Hepatocyte (in vitro differentiated cells): ENCODE data around the gene ABHD4.

Source experiments
- EZH2phosphoT487 ChIP-seq: fragments of 200-600 bp; sonication (generic); IDR thresholded peaks from one replicate; pipeline ENCODE4 v1.6.1; 2018; ENCODE audit warnings: antibody characterized with exemption, mild to moderate bottlenecking, low read depth, moderate library complexity; ENCODE audit not compliant: unreplicated experiment, severe bottlenecking
- TF ChIP-seq, protein P1 (sequence below): fragments of 200-600 bp; sonication (generic); IDR thresholded peaks from 2 replicates; pipeline ENCODE4 v1.5.1; 2016; ENCODE audit warnings: antibody characterized with exemption, mild to moderate bottlenecking; ENCODE audit not compliant: poor library complexity

DNA sequence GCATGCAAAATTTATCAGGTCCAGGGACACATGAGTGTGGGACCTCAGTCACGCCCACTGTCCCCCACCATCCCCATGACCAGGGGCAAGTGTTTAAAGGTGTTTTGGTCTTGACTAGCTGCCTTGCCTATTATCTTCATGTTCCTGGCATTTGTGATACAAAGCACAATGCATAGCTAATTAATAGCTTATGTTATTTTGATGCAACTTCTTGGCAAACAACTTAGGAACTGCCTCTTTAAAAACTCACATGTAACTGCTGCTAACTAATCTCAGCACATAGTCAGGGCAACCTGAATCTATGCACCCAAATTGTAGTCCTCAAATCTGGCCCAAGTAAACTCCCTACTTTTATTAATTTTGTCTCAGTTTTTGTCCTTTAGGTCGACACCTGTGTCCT, 53.5 kb downstream of the ABHD4 start:
- TF ChIP-seq EZH2phosphoT487: no peak
- TF ChIP-seq, protein P1, sequence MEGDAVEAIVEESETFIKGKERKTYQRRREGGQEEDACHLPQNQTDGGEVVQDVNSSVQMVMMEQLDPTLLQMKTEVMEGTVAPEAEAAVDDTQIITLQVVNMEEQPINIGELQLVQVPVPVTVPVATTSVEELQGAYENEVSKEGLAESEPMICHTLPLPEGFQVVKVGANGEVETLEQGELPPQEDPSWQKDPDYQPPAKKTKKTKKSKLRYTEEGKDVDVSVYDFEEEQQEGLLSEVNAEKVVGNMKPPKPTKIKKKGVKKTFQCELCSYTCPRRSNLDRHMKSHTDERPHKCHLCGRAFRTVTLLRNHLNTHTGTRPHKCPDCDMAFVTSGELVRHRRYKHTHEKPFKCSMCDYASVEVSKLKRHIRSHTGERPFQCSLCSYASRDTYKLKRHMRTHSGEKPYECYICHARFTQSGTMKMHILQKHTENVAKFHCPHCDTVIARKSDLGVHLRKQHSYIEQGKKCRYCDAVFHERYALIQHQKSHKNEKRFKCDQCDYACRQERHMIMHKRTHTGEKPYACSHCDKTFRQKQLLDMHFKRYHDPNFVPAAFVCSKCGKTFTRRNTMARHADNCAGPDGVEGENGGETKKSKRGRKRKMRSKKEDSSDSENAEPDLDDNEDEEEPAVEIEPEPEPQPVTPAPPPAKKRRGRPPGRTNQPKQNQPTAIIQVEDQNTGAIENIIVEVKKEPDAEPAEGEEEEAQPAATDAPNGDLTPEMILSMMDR: no peak
